OCI-LY7 (cell line): ENCODE data around the gene IQCE.

Experiments used
- CTCF ChIP-seq: fragments of 200-600 bp; sonication (generic); conservative IDR thresholded peaks from 2 replicates; pipeline ENCODE4 v1.5.1; 2014; ENCODE audit warnings: mild to moderate bottlenecking, antibody characterized with exemption, low read length, moderate library complexity, mixed read lengths
- EZH2phosphoT487 ChIP-seq: fragments of 200-600 bp; sonication (generic); IDR thresholded peaks from 2 replicates; pipeline ENCODE4 v1.6.1; 2018; ENCODE audit warnings: low read depth, borderline replicate concordance, mild to moderate bottlenecking, mixed run types, antibody characterized with exemption, low read length, moderate library complexity, mixed read lengths

- TF ChIP-seq CTCF (no peak), EZH2phosphoT487 (no peak)
These were observed 104.5 kb downstream of the IQCE start for GRCh38 chr7:2663121-2663886.
